MCF 10A (cell line): ENCODE data around the gene KAZALD1. TPM values are rescaled to one million over a fixed set of nuclear protein-coding genes. Genes with fewer than 3 reads are reported as not detected.

ENCODE experiments used
- BruUV-seq: library from RNA; stranded (reverse); fragments of 400-500 nt; replicated peaks from 2 replicates; lab custom pipeline; 2021; lab: Mats Ljungman, UMichigan
- CTCF ChIA-PET: fragments of 300-600 bp; sonication (Branson Sonifier 250); formaldehyde crosslinking; extraction: SDS; loops from one replicate; lab custom pipeline; 2021; ENCODE audit warnings: antibody characterized with exemption, inconsistent platforms; lab: Yijun Ruan, JAX
- POLR2A ChIA-PET: fragments of 300-600, 350-650 bp; sonication (Branson Sonifier 250); formaldehyde crosslinking; extraction: SDS; loops from one replicate; lab custom pipeline; 2020; ENCODE audit warnings: antibody characterized with exemption, inconsistent platforms; lab: Yijun Ruan, JAX
- DNase-seq: peaks from one replicate; pipeline ENCODE4 v3.0.0-alpha.2; 2018; ENCODE audit not compliant: unreplicated experiment
- H3K27ac Mint-ChIP-seq: one replicate; pipeline ENCODE4 v1.8.0; 2022; ENCODE audit warnings: mild to moderate bottlenecking, low read depth, mixed read lengths; ENCODE audit not compliant: unreplicated experiment
- H3K27me3 Mint-ChIP-seq: one replicate; pipeline ENCODE4 v1.8.0; 2022; ENCODE audit warnings: mixed read lengths; ENCODE audit not compliant: insufficient read depth, unreplicated experiment
- H3K36me3 Mint-ChIP-seq: one replicate; pipeline ENCODE4 v1.8.0; 2022; ENCODE audit warnings: mild to moderate bottlenecking, moderate library complexity, mixed read lengths; ENCODE audit not compliant: insufficient read depth, unreplicated experiment
- H3K4me1 Mint-ChIP-seq: one replicate; pipeline ENCODE4 v1.8.0; 2022; ENCODE audit warnings: mixed read lengths; ENCODE audit not compliant: insufficient read depth, unreplicated experiment
- H3K4me3 Mint-ChIP-seq: one replicate; pipeline ENCODE4 v1.8.0; 2022; ENCODE audit warnings: mild to moderate bottlenecking, moderate library complexity, mixed read lengths; ENCODE audit not compliant: unreplicated experiment
- H3K9me3 Mint-ChIP-seq: one replicate; pipeline ENCODE4 v1.8.0; 2022; ENCODE audit warnings: mixed read lengths; ENCODE audit not compliant: unreplicated experiment
- intact Hi-C: fragments of 100-400 bp; cut with micrococcal nuclease; formaldehyde crosslinking; loops from 2 replicates; pipeline ENCODE4 v1.14.1; 2022
- total RNA-seq: library from RNA; stranded (reverse); gene quantifications from 2 replicates; pipeline ENCODE4 v1.2.3, GENCODE V29; 2022
- TF ChIP-seq, protein P1 (sequence below): fragments of 200-600 bp; IDR thresholded peaks from one replicate; pipeline ENCODE4 v1.8.0; 2022; ENCODE audit warnings: antibody characterized with exemption, mild to moderate bottlenecking; ENCODE audit not compliant: unreplicated experiment

The KAZALD1 gene
- total RNA-seq, 1 experiment from 2014 or later, result 2.4 TPM

DNA sequence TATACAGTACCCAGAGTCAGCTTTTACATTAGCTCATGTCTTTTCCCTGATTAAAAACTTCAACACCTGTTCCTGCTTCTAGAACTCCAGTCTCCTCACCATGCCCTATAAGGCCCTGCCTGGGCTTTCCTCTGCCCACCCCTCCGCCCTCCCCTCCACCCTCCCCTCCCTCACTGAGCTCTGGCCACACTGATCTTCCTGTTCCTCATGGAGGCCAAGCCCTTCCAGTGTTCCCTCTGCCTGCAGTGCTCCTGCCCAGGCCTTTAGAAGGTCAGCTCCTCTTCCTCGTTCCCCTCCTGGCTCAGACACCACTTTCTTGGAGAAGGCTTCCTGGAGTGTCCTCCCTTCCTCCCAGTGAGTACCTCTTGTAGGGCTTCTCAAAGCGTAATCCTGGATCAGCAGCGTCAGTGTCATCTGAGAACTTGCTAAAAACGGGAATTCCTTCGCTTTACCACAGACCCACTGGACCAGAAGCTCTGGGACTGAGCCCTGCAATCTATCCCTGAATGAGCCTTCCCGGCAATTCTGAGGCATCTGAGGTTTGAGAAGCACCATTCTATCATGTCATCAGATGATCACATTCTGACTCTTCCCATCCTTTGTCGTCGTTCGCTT lies 34.6 kb upstream of the KAZALD1 start:
- intact Hi-C loops, result no loop called here
- Mint-ChIP-seq H3K36me3 (no peaks in the 10 kb centered on the region), H3K27me3 (no peaks in the 10 kb centered on the region), H3K4me3 (no peak overlapping the region), H3K4me1 (peaks cover 15% of the 10 kb centered on the region), H3K9me3 (no peaks in the 10 kb centered on the region), H3K27ac (no peak overlapping the region)
- DNase-seq, result no peak
- ChIA-PET CTCF (interaction anchor here (0.7 to 4.0 kb wide), 4 partner anchors 7 to 29 kb away, joined by 3 to 40 read pairs (median 4); no protein-coding TSS in a partner anchor), POLR2A (no interaction called here)
- BruUV-seq, result no TSS peak
- TF ChIP-seq, protein P1, sequence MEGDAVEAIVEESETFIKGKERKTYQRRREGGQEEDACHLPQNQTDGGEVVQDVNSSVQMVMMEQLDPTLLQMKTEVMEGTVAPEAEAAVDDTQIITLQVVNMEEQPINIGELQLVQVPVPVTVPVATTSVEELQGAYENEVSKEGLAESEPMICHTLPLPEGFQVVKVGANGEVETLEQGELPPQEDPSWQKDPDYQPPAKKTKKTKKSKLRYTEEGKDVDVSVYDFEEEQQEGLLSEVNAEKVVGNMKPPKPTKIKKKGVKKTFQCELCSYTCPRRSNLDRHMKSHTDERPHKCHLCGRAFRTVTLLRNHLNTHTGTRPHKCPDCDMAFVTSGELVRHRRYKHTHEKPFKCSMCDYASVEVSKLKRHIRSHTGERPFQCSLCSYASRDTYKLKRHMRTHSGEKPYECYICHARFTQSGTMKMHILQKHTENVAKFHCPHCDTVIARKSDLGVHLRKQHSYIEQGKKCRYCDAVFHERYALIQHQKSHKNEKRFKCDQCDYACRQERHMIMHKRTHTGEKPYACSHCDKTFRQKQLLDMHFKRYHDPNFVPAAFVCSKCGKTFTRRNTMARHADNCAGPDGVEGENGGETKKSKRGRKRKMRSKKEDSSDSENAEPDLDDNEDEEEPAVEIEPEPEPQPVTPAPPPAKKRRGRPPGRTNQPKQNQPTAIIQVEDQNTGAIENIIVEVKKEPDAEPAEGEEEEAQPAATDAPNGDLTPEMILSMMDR, result no peak

DNA sequence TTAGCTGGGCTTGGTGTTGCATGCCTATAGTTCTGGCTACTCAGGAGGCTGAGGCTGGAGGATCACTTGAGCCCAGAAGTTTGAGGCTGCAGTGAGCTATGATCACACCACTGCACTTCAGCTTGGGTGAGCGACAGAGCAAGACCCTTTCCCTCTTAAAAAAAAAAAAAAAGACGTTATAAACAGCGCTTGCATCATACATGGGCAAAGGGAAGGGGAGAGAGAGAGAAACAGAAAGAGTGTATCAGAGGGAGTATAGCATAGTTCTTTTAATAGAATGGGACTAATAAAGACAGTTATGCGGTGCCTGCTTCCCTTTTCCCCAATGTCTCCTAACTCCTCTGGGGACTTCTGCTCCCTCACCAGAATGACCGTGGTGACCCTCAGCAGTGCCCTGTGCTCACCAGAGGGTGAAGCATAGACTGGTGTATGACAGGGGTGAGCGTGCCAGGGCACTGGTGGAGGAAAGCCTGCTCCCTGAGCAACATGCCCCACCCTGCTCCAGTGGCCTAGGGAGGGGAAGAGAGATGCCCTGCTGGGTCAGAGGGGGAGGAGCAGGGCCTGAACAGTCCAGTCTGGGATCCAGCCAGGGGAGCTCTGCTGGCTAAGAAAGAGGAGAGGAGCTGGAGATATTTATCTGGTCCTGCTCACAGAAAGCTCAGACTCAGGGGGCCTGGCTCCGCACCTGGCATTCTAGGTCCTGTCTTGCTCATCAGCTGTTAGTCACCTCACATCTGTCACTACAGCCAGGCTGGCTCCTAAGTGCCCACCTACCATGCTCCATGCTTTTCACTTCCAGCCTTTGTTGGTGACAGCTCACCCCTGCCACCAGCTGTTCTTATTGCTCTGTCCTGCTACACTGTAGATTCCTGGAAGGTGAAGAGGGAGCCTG lies 33.1 kb upstream of the KAZALD1 start:
- H3K4me3 Mint-ChIP-seq, result no peak overlapping the region
- H3K27ac Mint-ChIP-seq, result no peak overlapping the region
- POLR2A ChIA-PET, result interaction anchor here (0.8 to 4.4 kb wide), 6 partner anchors 9 to 41 kb away, joined by 3 to 74 read pairs (median 3); partner anchors contain the start of genes LZTS2, MRPL43 and TWNK
- no peaks in the 10 kb centered on the region for H3K36me3 Mint-ChIP-seq
- H3K4me1 Mint-ChIP-seq, result peaks cover 29% of the 10 kb centered on the region
- TF ChIP-seq, protein P1, result no peak
- CTCF ChIA-PET, result interaction anchor here (0.7 to 4.0 kb wide), 5 partner anchors 10 to 28 kb away, joined by 3 to 40 read pairs (median 3); no protein-coding TSS in a partner anchor
- BruUV-seq, result no TSS peak
- no peaks in the 10 kb centered on the region for H3K27me3 Mint-ChIP-seq
- H3K9me3 Mint-ChIP-seq, result no peaks in the 10 kb centered on the region
- intact Hi-C loops, result no loop called here
- DNase-seq, result no peak

DNA sequence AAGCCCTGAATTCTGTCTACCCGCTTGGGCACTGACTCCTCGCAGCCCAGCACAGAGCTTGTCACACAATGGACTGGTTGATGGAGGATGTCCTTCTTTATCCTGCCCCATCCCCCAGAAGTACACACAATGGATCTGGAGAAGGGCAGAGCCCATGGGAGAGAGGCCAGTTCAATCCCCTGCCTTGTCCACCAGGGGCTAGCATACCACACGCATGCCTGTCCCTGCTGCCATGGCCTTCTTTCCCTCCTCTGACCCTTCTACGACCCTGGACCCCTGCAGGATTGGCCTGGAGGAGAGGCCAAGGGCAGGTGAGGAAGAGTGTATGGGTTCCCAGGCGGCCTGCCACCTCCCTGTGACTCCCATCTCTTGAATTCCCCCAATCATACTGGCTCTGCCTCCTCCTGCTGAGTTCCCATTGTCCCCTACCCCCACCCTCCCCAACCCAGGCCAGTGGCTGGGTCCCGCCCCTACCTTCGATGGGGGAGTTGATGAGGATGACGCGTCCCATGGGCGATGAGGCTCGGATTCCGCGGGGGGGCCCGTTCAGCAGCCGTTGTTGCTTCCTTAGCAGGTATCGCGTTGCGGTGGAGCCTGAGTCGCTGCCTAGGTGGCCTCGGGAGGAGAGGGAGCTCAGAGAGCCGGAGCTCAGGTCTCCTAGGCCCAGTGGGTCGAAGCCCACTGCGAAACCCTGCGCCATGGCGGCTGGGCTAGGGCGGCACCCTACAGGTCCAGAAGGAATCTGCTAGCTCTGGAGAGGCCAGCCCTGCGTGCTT lies 32.1 kb upstream of the KAZALD1 start:
- H3K36me3 Mint-ChIP-seq, result no peaks in the 10 kb centered on the region
- BruUV-seq, result no TSS peak
- no peak overlapping the region for H3K4me3 Mint-ChIP-seq
- H3K4me1 Mint-ChIP-seq, result peaks cover 31% of the 10 kb centered on the region
- no peaks in the 10 kb centered on the region for H3K9me3 Mint-ChIP-seq
- no peak for DNase-seq
- no peak overlapping the region for H3K27ac Mint-ChIP-seq
- TF ChIP-seq, protein P1, result no peak
- no peaks in the 10 kb centered on the region for H3K27me3 Mint-ChIP-seq
- intact Hi-C loops, result loop anchor here (5.0 kb wide), 1 partner anchor 38 kb away; no protein-coding TSS in a partner anchor
- CTCF ChIA-PET, result interaction anchor here (0.6 to 4.0 kb wide), 7 partner anchors 9 to 21 kb away, joined by 3 to 40 read pairs (median 4); no protein-coding TSS in a partner anchor
- POLR2A ChIA-PET, result interaction anchor here (0.8 to 4.4 kb wide), 8 partner anchors 10 to 42 kb away, joined by 3 to 82 read pairs (median 4); partner anchors contain the start of genes LZTS2, MRPL43 and TWNK
